SK-N-SH treated with all-trans-retinoic acid at 6 μM for 48 hours (cell line): ENCODE results near the gene GREB1L.

ENCODE experiments used
- ARNTL ChIP-seq: fragments of 450-650 bp; formaldehyde crosslinking; IDR thresholded peaks from 2 replicates; pipeline ENCODE4 v1.5.0; 2020; ENCODE audit warnings: low read depth, mild to moderate bottlenecking, moderate library complexity, borderline replicate concordance
- CSDC2 ChIP-seq: fragments of 250-450 bp; sonication (Bioruptor Pico); IDR thresholded peaks from 2 replicates; pipeline ENCODE4 v1.5.0; 2020; ENCODE audit warnings: mild to moderate bottlenecking, moderate library complexity
- ISL1 ChIP-seq: fragments of 250-450 bp; sonication (Bioruptor Pico); IDR thresholded peaks from 2 replicates; pipeline ENCODE4 v2.1.2; 2022; ENCODE audit warnings: mild to moderate bottlenecking, moderate library complexity
- OSR1 ChIP-seq: fragments of 250-450 bp; sonication (Bioruptor Pico); IDR thresholded peaks from 2 replicates; pipeline ENCODE4 v1.8.0; 2022; ENCODE audit warnings: moderate library complexity, mild to moderate bottlenecking, inconsistent platforms
- PPARA ChIP-seq: fragments of 250-450 bp; sonication (Bioruptor Pico); IDR thresholded peaks from 2 replicates; pipeline ENCODE4 v1.5.0; 2020; ENCODE audit warnings: mild to moderate bottlenecking, borderline replicate concordance
- RARB ChIP-seq: fragments of 250-450 bp; sonication (Bioruptor Pico); IDR thresholded peaks from 2 replicates; pipeline ENCODE4 v1.8.0; 2021; ENCODE audit warnings: mild to moderate bottlenecking, moderate library complexity
- TCF4 ChIP-seq: fragments of 250-450 bp; sonication (Bioruptor Pico); IDR thresholded peaks from 2 replicates; pipeline ENCODE4 v1.8.0; 2021; ENCODE audit warnings: mild to moderate bottlenecking, moderate library complexity, borderline replicate concordance
- TOX ChIP-seq: fragments of 250-450 bp; sonication (Bioruptor Pico); IDR thresholded peaks from 2 replicates; pipeline ENCODE4 v1.8.0; 2021; ENCODE audit warnings: mild to moderate bottlenecking, moderate library complexity, borderline replicate concordance
- ZNF565 ChIP-seq: fragments of 450-650 bp; formaldehyde crosslinking; conservative IDR thresholded peaks from 2 replicates; pipeline ENCODE4 v1.5.0; 2020; ENCODE audit warnings: low read depth, mild to moderate bottlenecking, moderate library complexity
- ZNF8 ChIP-seq: fragments of 450-650 bp; formaldehyde crosslinking; IDR thresholded peaks from 2 replicates; pipeline ENCODE4 v1.5.0; 2020; ENCODE audit warnings: mild to moderate bottlenecking, moderate library complexity
- TF ChIP-seq, protein P1 (sequence below): fragments of 250-450 bp; sonication (Bioruptor Pico); IDR thresholded peaks from 2 replicates; pipeline ENCODE4 v1.5.1; 2020; ENCODE audit warnings: low read depth, mild to moderate bottlenecking, moderate library complexity
- TF ChIP-seq, protein P2 (sequence below): fragments of 250-450 bp; sonication (Bioruptor Pico); IDR thresholded peaks from 2 replicates; pipeline ENCODE4 v1.8.0; 2020; ENCODE audit warnings: mild to moderate bottlenecking, moderate library complexity, borderline replicate concordance
- TF ChIP-seq, protein P3 (sequence below): fragments of 250-450 bp; sonication (Bioruptor Pico); IDR thresholded peaks from 2 replicates; pipeline ENCODE4 v1.5.0; 2020; ENCODE audit warnings: mild to moderate bottlenecking, moderate library complexity
- TF ChIP-seq, protein P4 (sequence below): fragments of 250-450 bp; sonication (Bioruptor Pico); IDR thresholded peaks from 2 replicates; pipeline ENCODE4 v1.5.1; 2021; ENCODE audit warnings: mild to moderate bottlenecking, moderate library complexity

DNA sequence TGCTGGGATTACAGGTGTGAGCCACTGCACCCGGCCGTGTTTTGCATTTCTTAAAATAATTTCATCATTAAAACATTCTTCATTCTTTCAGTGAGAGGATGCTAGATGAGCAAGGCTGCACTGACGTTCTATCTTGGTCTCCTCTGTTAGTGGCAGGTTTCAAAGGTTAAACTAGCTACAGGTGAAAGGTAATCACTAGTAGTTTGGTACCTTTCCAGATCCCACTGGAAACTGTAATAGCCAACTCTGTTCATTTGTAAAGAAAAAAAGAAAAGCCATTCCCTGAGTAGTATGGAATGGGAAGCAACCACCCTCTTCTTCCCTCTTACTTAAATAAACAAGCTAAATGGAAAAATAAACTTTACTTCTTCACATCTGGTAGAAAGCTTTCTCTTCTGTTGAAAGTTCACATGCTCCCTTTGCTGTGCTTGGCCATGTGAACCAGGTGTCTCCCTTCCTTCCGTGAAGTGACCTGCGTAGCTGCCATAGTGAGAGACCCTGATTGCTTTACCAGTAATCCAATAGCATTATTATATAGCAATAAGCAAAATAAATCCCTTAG is 94.0 kb downstream of the GREB1L start:
- TF ChIP-seq, protein P1, sequence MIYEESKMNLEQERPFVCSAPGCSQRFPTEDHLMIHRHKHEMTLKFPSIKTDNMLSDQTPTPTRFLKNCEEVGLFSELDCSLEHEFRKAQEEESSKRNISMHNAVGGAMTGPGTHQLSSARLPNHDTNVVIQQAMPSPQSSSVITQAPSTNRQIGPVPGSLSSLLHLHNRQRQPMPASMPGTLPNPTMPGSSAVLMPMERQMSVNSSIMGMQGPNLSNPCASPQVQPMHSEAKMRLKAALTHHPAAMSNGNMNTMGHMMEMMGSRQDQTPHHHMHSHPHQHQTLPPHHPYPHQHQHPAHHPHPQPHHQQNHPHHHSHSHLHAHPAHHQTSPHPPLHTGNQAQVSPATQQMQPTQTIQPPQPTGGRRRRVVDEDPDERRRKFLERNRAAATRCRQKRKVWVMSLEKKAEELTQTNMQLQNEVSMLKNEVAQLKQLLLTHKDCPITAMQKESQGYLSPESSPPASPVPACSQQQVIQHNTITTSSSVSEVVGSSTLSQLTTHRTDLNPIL (CRISPR knock-in tag) = no peak
- TF ChIP-seq CSDC2 (CRISPR knock-in tag) (no peak), TOX (CRISPR knock-in tag) (no peak), ISL1 (no peak), RARB (CRISPR knock-in tag) (no peak), ZNF8 (CRISPR knock-in tag) (no peak), TCF4 (CRISPR knock-in tag) (no peak), ZNF565 (CRISPR knock-in tag) (no peak), PPARA (CRISPR knock-in tag) (no peak), OSR1 (no peak), ARNTL (CRISPR knock-in tag) (no peak)
- TF ChIP-seq, protein P2, sequence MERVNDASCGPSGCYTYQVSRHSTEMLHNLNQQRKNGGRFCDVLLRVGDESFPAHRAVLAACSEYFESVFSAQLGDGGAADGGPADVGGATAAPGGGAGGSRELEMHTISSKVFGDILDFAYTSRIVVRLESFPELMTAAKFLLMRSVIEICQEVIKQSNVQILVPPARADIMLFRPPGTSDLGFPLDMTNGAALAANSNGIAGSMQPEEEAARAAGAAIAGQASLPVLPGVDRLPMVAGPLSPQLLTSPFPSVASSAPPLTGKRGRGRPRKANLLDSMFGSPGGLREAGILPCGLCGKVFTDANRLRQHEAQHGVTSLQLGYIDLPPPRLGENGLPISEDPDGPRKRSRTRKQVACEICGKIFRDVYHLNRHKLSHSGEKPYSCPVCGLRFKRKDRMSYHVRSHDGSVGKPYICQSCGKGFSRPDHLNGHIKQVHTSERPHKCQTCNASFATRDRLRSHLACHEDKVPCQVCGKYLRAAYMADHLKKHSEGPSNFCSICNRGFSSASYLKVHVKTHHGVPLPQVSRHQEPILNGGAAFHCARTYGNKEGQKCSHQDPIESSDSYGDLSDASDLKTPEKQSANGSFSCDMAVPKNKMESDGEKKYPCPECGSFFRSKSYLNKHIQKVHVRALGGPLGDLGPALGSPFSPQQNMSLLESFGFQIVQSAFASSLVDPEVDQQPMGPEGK (CRISPR knock-in tag) = no peak
- TF ChIP-seq, protein P3, sequence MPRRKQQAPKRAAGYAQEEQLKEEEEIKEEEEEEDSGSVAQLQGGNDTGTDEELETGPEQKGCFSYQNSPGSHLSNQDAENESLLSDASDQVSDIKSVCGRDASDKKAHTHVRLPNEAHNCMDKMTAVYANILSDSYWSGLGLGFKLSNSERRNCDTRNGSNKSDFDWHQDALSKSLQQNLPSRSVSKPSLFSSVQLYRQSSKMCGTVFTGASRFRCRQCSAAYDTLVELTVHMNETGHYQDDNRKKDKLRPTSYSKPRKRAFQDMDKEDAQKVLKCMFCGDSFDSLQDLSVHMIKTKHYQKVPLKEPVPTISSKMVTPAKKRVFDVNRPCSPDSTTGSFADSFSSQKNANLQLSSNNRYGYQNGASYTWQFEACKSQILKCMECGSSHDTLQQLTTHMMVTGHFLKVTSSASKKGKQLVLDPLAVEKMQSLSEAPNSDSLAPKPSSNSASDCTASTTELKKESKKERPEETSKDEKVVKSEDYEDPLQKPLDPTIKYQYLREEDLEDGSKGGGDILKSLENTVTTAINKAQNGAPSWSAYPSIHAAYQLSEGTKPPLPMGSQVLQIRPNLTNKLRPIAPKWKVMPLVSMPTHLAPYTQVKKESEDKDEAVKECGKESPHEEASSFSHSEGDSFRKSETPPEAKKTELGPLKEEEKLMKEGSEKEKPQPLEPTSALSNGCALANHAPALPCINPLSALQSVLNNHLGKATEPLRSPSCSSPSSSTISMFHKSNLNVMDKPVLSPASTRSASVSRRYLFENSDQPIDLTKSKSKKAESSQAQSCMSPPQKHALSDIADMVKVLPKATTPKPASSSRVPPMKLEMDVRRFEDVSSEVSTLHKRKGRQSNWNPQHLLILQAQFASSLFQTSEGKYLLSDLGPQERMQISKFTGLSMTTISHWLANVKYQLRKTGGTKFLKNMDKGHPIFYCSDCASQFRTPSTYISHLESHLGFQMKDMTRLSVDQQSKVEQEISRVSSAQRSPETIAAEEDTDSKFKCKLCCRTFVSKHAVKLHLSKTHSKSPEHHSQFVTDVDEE (CRISPR knock-in tag) = no peak
- TF ChIP-seq, protein P4, sequence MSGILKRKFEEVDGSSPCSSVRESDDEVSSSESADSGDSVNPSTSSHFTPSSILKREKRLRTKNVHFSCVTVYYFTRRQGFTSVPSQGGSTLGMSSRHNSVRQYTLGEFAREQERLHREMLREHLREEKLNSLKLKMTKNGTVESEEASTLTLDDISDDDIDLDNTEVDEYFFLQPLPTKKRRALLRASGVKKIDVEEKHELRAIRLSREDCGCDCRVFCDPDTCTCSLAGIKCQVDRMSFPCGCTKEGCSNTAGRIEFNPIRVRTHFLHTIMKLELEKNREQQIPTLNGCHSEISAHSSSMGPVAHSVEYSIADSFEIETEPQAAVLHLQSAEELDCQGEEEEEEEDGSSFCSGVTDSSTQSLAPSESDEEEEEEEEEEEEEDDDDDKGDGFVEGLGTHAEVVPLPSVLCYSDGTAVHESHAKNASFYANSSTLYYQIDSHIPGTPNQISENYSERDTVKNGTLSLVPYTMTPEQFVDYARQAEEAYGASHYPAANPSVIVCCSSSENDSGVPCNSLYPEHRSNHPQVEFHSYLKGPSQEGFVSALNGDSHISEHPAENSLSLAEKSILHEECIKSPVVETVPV = no peak
